HG02610 (cell line): Measurements from ENCODE around the gene IL16.
"Not testable (repeated sequence)": the region's sequence is repeated elsewhere in the genome, so short reads cannot be mapped to it uniquely, and the experiment has no call there.

Experiments used
- ATAC-seq: cut with Tn5 transposase; IDR thresholded peaks from one replicate; pipeline ENCODE4 v1.9.1; 2021; ENCODE audit warnings: mild to moderate bottlenecking, moderate library complexity; ENCODE audit not compliant: unreplicated experiment

IL16 gene

GRCh38 chr15:81331600-81331999 lies 134.9 kb downstream of the IL16 start:
- ATAC-seq = no peak

DNA sequence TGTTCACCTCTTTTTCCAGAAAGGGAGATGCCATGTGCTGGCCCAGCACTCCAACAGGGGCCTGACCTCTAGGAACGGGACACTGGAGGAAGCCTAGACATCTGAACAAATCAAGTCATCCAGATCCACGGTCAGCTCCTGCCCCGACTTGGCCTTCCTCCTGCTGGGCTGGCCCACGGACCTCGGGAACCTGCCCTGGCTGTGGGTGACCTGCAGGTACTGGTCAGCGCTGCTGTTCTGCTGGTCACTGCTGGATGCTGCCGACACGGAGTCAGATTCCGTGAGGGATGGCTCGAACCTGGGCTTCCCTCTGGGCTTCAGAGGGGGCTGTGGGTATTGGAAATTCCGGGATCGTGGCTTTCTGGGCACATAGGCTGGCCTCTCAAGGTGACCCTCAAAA lies 135.6 kb downstream of the IL16 start:
- ATAC-seq = no peak

DNA sequence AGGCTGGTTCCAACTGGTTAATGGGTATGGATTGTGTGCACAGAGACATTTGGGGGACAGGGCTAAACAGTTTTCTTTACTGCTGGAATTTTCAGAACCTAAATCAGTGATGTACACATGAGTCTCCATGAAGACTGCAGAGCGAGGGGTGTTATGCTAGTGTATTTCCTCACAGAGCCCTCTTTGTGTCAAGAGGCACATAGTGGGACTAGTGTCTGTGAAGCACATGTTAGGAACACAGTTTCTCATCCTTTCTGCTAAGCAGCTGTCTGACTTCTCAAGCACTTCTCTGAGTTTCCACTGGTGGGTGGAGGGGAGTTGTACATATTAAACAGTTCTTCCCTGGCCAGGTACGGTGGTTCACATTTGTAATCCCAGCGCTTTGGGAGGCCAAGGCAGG lies 136.7 kb downstream of the IL16 start:
- ATAC-seq = no peak

DNA sequence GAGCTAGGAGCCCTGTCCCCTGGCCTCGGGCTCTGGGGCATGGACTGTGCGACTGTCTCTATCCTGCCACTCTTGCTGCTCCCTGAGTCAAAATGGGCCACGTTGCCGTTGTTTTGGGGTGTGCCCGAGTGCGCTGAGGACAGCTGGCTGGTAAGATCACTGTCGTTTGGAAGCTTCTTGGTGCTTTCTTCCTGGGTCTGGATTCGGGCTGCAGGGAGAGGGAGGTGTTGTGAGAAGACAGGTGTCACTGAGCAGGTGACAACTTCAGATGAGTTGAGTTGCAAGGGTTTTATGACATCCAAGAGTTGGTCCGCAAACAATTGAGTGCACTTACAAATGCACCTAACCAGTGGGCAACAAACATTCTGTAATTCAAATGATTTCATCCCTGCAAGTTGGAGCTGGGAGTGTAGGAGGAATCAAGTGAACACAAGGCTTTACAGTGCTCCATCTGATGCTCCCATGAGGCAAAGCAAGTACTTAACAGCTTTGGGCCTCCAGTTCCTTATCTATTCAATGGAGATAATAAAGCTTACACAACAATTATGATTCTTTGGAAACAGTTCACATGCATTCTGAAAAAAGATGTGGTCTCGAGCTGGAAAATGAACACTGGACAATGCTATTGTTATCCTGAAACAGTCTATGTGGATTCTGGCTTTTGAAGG lies 138.2 kb downstream of the IL16 start:
- ATAC-seq = no peak

- no peak for ATAC-seq
Observed at GRCh38 chr15:81335631-81336030, 139.0 kb downstream of the IL16 start.

DNA sequence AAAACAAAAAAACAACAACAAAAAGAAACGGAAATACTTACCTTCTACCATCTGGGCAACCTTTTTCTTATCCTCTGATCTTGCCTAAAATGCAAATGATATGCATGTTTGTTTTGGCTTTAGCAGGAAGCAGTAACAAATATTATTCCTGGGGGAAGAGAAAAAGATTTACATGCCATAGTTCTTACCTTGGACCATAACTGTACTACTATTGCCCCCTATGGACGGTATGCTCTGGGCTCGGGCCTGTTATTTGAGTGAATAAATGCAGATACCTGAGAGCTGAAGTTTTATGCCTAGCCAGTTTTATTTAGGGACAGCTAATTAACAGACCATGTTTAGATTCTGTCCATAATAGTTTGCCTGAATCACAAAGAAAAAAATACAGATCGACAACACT lies 139.9 kb downstream of the IL16 start:
- ATAC-seq = no peak

DNA sequence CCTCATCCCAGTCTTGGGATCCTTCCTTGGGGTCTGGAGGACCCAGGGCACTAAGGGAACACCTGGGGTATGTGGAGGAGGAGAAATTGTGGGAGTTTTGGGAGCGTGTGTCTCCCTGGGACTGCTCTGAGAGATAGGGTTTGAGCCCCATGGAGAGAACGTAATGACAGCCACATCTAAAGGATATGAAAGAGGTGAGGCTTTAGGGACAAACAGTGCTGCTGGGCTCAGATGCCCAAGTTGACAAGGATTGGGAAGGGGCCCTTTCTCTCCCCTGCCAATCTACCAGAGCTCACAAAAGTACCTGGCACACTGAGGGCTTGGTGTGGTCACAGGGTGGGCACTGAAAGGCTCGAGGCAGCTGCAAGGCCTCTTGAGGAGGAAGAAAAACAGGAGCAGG lies 140.6 kb downstream of the IL16 start:
- ATAC-seq = no peak

DNA sequence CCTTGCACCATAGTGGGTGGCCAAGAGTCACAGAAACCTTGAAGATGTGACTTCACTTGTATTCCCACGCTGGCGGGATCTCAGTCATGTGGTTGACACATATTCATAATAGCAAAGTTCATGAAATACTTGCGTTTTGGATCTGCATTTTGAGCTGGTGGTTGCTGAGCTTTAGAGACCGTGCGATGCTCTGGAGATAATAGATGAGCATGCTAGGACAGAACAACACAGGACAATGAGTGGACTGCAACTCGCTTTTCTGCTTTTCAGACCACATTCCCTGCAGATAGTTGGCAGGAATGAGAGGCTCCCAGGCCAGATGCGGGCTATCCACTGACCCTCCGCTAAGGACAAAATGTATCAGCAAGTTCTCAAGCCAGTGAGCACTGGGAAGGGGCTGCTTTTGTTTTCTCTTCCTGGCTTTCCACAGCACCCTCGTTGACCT lies 141.1 kb downstream of the IL16 start:
- no peak for ATAC-seq

GRCh38 chr15:81338170-81339007 lies 141.7 kb downstream of the IL16 start:
- no peak for ATAC-seq

GRCh38 chr15:81339321-81339720 lies 142.6 kb downstream of the IL16 start:
- ATAC-seq = no peak

DNA sequence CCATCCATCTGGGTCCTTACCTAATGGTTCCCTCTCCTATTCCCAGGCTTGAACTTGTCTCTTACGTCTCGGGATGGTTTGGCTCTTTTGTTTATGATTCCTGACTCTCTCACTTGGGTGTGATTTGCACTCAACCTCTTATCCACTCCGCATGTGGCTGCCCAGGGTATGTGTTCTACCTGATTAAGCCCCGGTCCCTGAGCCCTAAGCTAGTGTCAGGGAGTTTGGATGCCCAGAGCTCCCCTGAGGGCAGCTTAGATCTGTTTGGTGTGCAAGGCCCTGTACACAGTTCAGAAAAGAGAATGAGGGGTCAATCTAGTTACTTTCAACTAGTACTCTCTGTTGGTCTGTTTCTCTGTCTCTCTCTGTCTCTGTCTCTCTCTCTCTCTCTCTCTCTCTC lies 143.2 kb downstream of the IL16 start:
- ATAC-seq = no peak

DNA sequence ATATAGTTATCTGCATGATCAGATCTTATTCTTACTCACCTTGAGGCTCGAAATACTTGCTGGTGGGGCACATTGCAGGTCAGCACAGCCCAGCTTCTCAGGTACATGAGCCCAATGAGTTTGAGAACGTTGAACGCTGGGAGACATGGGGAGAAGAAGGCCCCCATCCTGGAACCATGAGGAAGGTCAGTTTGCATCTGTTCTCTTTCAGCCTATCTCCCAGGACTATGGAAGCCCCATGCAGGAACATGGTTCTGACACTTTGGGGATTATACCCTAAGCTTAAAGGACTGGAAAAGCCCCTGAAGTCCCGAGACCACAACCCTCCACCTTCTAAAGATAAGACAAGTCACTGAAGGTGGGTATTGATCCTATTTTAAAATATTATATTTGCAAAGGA lies 144.7 kb downstream of the IL16 start:
- ATAC-seq = no peak

GRCh38 chr15:81343371-81343770 lies 146.7 kb downstream of the IL16 start:
- ATAC-seq = no peak

DNA sequence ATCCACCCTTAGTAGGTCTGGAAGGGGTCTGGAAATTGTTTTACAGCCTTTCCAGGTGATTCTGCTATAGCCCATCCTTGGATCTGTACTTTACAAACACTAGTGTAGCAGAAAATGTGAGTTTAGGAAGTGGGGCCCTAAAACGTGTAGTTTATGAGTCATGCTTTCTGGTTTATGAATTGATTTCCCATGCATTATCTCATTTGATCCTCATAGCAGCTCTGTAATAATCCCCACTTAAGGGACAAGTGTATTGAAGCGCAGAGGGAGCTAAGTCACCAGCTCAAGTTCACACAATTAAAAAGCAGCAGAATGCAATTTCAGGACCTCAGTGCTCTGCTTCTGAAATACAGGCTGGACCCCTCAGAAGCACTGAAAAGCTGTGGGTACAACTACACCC lies 149.9 kb downstream of the IL16 start:
- ATAC-seq = no peak

- ATAC-seq = no peak
Observed at GRCh38 chr15:81347910-81348309, 151.2 kb downstream of the IL16 start.

- not testable (repeated sequence) for ATAC-seq
Observed at GRCh38 chr15:81348691-81349090, 152.0 kb downstream of the IL16 start.

DNA sequence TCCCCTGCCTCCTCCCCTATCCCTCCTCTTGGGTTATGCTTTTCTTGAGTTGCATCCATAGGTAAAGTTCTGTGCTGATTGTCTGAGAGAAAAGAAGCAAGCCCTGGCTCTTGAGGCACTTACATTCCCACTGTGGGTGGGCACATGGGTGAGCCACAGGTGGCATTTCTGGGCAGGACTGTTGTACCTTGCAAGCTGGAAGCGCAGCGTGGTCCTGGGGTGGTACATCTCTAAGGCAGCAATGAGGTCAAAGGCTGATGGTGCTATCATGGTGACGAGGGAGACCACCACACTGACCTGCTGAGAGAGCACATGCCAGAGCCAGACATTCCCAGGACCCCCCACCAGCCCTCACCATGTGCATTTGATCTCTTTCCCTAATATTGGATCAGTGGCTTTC lies 152.6 kb downstream of the IL16 start:
- no peak for ATAC-seq

- no peak for ATAC-seq
Observed at GRCh38 chr15:81351651-81352050, 155.0 kb downstream of the IL16 start.

GRCh38 chr15:81356252-81356651 lies 159.6 kb downstream of the IL16 start:
- ATAC-seq = no peak

- no peak for ATAC-seq
Observed at GRCh38 chr15:81357180-81357686, 160.6 kb downstream of the IL16 start.

GRCh38 chr15:81358248-81358647 lies 161.6 kb downstream of the IL16 start:
- no peak for ATAC-seq

DNA sequence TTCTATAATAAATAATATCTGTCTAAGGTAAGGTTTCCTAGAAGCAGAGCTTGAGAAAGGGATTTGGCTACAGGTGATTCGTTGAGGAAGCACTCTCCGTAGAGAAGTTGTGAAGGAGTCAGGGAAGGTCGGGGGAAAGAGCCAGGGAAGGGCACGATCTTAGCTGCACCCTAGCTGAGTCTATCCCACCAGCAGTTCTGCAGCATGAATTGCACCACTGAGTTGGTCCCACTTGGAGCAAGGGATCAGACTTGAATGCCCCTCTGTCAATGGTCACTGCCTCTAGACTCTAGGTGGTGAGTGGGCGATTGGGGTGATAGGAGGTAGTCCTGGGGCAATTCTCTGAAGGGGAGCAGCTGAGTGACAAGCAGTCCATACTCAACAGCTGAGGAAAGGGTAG lies 163.8 kb downstream of the IL16 start:
- no peak for ATAC-seq
